Left lung (tissue), 10 donors: ENCODE data around the gene KIAA0930. TPM values are rescaled to one million over a fixed set of nuclear protein-coding genes. Genes with fewer than 3 reads are reported as not detected.
"Not testable (repeated sequence)": the region's sequence is repeated elsewhere in the genome, so short reads cannot be mapped to it uniquely, and the experiment has no call there.

ENCODE experiments used
- ATAC-seq: fragments of 200-7000 bp; cut with Tn5 transposase; one replicate; pipeline ENCODE4 v1.9.1; 2020; ENCODE audit warnings: moderate library complexity
- DNase-seq, 4 donors: peaks; one replicate each; pipeline ENCODE4 v3.0.0-alpha.2; 2013 to 2020
- H3K27ac ChIP-seq, 2 donors: fragments of 200-600 bp; sonication (generic) in 1 of 2; one replicate each; pipeline versions ENCODE4 v1.5.0 to v1.8.0; 2020 to 2021
- H3K27me3 ChIP-seq, 2 donors: fragments of 200-600 bp; sonication (generic) in 1 of 2; one replicate each; pipeline versions ENCODE4 v1.5.0 to v1.8.0; 2020 to 2021
- H3K36me3 ChIP-seq, 2 donors: fragments of 200-600 bp; sonication (generic) in 1 of 2; one replicate each; pipeline versions ENCODE4 v1.5.0 to v1.8.0; 2020 to 2021
- H3K4me1 ChIP-seq, 2 donors: fragments of 200-600 bp; one replicate each; pipeline ENCODE4 v1.8.0; 2021
- H3K4me3 ChIP-seq, 2 donors: fragments of 200-600 bp; sonication (generic) in 1 of 2; one replicate each; pipeline versions ENCODE4 v1.5.0 to v1.8.0; 2020 to 2021; ENCODE audit warnings: mild to moderate bottlenecking in 1 of 2
- H3K9me3 ChIP-seq, 2 donors: fragments of 200-600 bp; sonication (generic) in 1 of 2; one replicate each; pipeline versions ENCODE4 v1.5.0 to v1.8.0; 2020 to 2021
- intact Hi-C, 2 donors: fragments of 100-400 bp; cut with DNase I; formaldehyde crosslinking; loops; one replicate each; pipeline versions ENCODE4 v1.11.2 to v1.14.2; 2022
- polyA plus RNA-seq, 6 donors: library from polyadenylated mRNA; unstranded; fragments of 120-200 nt; gene quantifications; one replicate each; pipeline ENCODE4 v1.2.1, GENCODE V29; 2013; ENCODE audit not compliant: insufficient read length in 6 of 6
- total RNA-seq, 2 donors: library from RNA; stranded (reverse); fragmentation: NEBNext Ultra II Directional; extraction: Animal tissue kit (Norgen Biotek cat#: 25700); gene quantifications; one replicate each; pipeline ENCODE4 v1.2.1, GENCODE V29; 2021
- TF ChIP-seq, protein P1 (sequence below), 2 donors: fragments of 200-600 bp; sonication (generic) in 1 of 2; IDR thresholded peaks; one replicate each; pipeline versions ENCODE4 v1.5.0 to v1.8.0; 2021; ENCODE audit warnings: antibody characterized with exemption in 2 of 2
- donor health status: DM: no; HTN: yes; CAD: no.
- donor health status: DM: no; HTN: no; CAD: no.

The KIAA0930 gene
- total and polyA plus RNA-seq, 8 donors: 12.1 to 78.8 (median 17.9) TPM

DNA sequence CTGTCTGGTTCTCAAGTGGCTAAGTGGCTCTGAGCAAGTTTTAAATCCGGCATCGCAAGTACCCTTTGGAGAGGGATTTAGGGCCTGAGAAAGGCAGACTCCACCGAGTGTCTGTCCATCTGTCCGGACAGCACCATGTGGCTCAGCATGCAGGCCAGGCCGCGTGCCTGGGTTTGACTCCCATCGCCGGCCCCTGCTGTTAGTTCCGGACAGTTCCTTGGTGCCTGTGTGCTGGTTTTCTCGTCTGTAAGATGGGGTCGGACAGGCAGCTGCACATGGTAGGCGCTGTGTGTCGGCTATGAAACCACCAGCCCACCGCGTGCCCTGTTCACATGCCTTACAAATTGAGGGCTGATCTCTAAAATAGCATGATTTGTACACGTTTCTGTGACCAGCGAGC is 46.0 kb downstream of the KIAA0930 start:
- Histone ChIP-seq H3K4me1 (no peaks in the 10 kb centered on the region), H3K4me3 (no peak overlapping the region), H3K27ac (no peak overlapping the region), H3K27me3 (no peaks in the 10 kb centered on the region), H3K9me3 (no peaks in the 10 kb centered on the region), H3K36me3 (peaks cover 0 to 68% of the 10 kb centered on the region in 2 donors)
- TF ChIP-seq, protein P1, sequence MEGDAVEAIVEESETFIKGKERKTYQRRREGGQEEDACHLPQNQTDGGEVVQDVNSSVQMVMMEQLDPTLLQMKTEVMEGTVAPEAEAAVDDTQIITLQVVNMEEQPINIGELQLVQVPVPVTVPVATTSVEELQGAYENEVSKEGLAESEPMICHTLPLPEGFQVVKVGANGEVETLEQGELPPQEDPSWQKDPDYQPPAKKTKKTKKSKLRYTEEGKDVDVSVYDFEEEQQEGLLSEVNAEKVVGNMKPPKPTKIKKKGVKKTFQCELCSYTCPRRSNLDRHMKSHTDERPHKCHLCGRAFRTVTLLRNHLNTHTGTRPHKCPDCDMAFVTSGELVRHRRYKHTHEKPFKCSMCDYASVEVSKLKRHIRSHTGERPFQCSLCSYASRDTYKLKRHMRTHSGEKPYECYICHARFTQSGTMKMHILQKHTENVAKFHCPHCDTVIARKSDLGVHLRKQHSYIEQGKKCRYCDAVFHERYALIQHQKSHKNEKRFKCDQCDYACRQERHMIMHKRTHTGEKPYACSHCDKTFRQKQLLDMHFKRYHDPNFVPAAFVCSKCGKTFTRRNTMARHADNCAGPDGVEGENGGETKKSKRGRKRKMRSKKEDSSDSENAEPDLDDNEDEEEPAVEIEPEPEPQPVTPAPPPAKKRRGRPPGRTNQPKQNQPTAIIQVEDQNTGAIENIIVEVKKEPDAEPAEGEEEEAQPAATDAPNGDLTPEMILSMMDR (IDR thresholded peaks at IDR 0.05): no peak
- ATAC-seq (no peak), DNase-seq (peak in 1 of 4 donors; percentile 64)
- intact Hi-C loops: no loop called here

DNA sequence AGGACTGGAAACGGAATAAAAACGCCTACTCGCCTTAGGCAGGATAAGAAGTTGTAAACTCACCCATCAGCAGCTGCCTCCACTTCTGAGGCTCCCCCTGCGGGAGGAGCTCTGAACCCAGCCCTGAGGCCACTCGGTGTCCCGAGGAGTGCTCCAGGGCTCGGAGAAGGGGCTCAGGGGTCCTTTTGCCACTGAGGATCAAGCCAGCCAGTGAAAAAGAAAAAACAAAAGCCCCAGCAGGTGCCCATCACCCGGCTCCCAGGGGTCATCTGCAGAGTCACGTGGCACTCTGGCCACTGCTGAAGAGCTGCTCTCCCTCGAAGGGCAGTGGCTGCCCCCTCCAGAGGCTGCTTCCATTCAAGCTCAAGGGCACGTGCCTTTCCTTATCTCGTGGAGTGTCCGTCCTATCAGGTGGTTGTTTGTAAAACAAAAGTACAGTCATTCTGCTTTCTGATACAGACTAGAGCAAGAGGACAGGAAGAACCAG is 48.0 kb downstream of the KIAA0930 start:
- TF ChIP-seq, protein P1 (IDR thresholded peaks at IDR 0.05): no peak
- Histone ChIP-seq H3K9me3 (no peaks in the 10 kb centered on the region), H3K27me3 (no peaks in the 10 kb centered on the region), H3K4me1 (no peaks in the 10 kb centered on the region), H3K36me3 (peaks cover 0 to 68% of the 10 kb centered on the region in 2 donors), H3K27ac (no peak overlapping the region), H3K4me3 (no peak overlapping the region)
- intact Hi-C loops: no loop called here
- ATAC-seq (no peak), DNase-seq (peak in 1 of 4 donors; percentile 50)

DNA sequence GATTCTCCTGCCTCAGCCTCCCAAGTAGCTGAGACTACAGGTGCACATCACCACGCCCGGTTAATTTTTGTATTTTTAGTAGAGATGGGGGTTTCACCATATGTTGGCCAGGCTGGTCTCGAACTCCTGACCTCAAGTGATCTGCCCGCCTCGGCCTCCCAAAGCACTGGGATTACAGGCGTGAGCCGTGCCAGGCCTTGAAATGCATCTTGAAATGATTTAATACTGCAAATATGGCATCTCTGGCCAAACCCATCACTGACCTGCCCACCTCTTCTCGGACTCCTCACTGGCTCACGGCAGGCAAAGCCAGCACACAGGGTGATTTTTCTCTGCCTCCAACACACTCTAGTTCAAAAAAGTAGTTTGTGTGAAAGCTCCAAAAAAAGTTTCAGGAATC is 48.9 kb downstream of the KIAA0930 start:
- H3K4me1 ChIP-seq, H3K27ac ChIP-seq, H3K27me3 ChIP-seq, ATAC-seq, H3K9me3 ChIP-seq, H3K4me3 ChIP-seq, intact Hi-C loops, DNase-seq: not testable (repeated sequence)
- peaks cover 0 to 59% of the 10 kb centered on the region in 2 donors for H3K36me3 ChIP-seq

DNA sequence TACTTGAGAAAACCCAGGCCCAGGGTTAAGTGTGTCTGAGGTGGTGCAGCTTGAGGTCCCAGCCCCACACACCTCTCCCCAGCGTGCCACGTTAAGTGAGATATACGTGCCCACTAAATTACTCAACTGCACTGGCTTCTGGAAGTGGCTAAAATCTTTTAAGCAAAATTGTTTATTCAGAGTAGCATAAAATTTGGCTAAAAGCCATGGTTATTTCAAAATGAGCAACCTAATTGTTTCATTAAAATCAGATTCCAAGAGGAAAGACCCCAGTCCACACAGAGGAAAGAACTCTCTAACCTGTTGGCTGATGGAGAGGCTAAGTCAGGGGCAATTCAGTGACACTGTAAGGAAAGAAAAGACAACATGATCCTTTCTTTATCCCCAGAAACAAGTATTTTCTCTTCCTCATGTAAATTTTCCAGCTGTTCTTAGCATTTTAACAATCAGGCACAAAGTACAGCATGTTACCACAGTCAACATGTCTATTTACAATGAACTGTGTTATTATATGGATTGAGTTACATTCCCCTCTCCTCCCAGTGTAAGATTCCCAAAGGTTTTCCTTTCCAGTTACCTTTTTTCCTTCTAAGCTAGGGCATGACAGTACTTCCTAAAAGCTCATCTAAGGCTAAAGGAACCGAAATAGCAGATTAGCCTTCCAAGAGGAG is 50.4 kb downstream of the KIAA0930 start:
- Histone ChIP-seq H3K36me3 (peaks cover 0 to 59% of the 10 kb centered on the region in 2 donors), H3K4me3 (no peak overlapping the region), H3K27ac (no peak overlapping the region), H3K9me3 (no peaks in the 10 kb centered on the region), H3K4me1 (no peaks in the 10 kb centered on the region), H3K27me3 (no peaks in the 10 kb centered on the region)
- ATAC-seq: no peak
- TF ChIP-seq, protein P1 (IDR thresholded peaks at IDR 0.05): no peak
- DNase-seq: no peak
- intact Hi-C loops: no loop called here

DNA sequence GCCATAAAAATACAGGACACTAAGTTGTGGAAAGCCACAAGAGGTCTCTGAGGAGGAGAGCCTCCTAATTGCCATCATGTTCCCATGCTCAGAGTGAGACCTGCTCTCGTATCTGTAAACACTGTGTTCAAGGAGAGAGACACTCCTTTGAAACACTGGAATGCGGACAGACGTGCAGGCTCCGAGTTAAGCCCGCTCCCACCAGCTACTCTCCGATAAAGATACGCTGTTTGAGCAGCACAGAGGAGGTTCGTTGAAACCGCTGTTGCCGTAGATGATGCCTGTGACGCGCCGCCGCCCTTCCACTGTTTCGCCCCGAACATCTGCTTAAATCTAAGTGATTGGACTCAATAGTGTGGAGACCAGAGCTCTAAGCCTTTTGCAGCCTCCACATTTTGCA is 51.9 kb downstream of the KIAA0930 start:
- Histone ChIP-seq H3K9me3 (no peaks in the 10 kb centered on the region), H3K36me3 (peaks cover 0 to 61% of the 10 kb centered on the region in 2 donors), H3K27ac (no peak overlapping the region), H3K27me3 (no peaks in the 10 kb centered on the region), H3K4me1 (no peaks in the 10 kb centered on the region), H3K4me3 (no peak overlapping the region)
- ATAC-seq (no peak), DNase-seq (no peak)
- TF ChIP-seq, protein P1 (IDR thresholded peaks at IDR 0.05): no peak
- intact Hi-C loops: no loop called here

DNA sequence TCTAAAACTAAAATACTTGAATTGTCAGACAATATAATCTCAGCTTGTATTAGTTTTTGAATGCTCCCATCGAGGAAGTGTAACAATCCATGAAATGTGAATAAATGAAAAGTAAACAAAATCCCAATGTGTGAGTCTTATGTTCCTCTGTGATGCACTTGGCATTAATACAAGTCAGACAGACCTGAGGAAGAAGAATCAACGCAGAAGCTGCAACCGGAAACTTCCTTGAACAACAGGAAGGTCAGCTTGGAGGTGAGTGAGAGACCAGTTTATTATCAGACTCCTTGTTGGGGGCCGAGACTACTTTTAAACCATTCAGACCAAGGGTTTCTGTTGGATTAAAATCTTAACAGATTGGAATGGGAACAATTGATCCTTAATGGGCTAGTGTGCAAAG is 52.8 kb downstream of the KIAA0930 start:
- no peak for DNase-seq
- ATAC-seq: no peak
- Histone ChIP-seq H3K4me3 (no peak overlapping the region), H3K9me3 (no peaks in the 10 kb centered on the region), H3K36me3 (peaks cover 0 to 68% of the 10 kb centered on the region in 2 donors), H3K27ac (no peak overlapping the region), H3K27me3 (no peaks in the 10 kb centered on the region), H3K4me1 (no peaks in the 10 kb centered on the region)
- TF ChIP-seq, protein P1 (IDR thresholded peaks at IDR 0.05): no peak
- intact Hi-C loops: no loop called here
